ENCODE data around the gene FTCD.
"Not testable (repeated sequence)": the region's sequence is repeated elsewhere in the genome, so short reads cannot be mapped to it uniquely, and the experiment has no call there.

FTCD gene, protein sequence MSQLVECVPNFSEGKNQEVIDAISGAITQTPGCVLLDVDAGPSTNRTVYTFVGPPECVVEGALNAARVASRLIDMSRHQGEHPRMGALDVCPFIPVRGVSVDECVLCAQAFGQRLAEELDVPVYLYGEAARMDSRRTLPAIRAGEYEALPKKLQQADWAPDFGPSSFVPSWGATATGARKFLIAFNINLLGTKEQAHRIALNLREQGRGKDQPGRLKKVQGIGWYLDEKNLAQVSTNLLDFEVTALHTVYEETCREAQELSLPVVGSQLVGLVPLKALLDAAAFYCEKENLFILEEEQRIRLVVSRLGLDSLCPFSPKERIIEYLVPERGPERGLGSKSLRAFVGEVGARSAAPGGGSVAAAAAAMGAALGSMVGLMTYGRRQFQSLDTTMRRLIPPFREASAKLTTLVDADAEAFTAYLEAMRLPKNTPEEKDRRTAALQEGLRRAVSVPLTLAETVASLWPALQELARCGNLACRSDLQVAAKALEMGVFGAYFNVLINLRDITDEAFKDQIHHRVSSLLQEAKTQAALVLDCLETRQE

DNA sequence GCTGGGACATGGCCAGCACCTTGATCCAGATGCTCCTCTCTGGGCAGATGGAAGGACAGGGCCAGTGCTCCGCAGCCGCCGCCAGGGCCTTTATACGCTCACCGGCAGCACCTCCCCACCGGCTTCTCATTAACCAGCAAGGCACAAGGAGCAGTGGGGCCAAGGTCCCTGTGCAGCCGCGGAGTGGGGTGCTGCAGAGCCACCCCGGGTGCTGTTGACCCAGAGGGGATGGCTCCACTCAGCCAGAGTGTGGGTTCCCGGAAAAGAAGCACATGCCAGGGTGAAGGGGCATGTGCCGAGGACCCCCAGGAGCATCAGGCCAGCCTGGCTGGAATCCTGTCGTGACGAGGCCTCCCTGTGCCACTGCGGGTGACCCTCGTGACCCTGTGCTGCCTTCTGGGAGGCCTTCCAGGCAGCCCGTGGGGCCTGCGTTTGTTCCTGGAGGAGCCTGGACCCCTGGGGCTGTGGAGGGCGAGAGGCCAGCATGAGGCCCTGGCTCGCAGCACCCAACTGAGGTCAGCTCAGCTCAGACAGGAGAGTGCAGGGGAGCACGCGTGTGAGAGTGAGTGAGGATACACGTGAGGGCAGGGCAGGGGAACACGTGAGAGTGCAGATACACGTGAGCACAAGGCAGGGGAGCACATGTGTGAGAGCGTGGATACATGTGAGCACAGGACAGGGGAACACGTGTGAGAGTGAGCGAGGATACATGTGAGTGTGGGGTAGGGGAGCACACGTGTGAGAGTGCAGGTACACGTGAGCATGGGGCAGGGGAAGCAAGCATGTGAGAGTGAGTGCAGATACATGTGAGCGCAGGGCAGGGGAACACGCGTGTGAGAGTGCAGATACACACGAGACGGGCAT is at the start of gene FTCD:
Gene FTCD, minus strand, starts transcription at position 66 of the 864 bp plus-strand sequence. Its CDS starts 56 bp downstream, at position 10.
- DNase-seq, result no peak

DNA sequence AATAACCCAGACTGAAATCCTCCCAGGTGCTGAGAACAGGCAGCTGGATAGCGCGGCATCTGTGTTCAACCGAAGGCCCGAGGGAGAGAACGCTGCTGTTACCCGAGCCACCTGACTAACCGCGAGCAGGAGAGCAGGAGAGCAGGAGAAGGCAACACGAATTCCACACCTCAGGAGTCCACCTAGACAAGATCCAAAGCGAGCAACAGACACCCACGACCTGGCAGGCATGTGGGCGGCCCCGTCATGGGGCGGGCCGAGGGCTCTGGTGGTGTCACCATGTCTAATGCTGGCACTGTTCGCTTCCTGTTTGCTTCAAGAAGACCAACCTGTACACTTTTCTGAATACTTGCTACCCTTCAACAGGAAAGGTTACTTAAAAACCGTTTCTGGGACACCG is 49.8 kb upstream of the FTCD start:
- DNase-seq, result no peak

DNA sequence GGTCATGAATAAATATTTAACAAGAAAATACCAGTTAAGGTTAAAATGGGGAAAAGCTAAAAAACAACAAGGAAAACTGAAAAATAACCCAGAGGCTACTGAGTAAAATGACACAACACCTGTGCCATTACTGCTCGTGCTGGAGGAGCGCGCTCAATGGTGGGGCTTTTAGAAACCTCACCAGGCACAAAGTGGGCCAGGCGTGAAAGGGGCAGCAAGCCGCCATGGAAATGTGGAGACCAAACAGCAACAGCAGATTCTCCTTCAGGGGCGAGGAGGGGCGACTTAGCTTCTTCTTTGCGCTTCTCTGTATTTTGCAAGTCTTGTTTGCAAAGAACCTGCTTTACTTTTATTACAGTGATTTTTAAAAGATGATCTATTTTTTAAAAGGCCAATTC is 47.8 kb upstream of the FTCD start:
- no peak for DNase-seq

DNA sequence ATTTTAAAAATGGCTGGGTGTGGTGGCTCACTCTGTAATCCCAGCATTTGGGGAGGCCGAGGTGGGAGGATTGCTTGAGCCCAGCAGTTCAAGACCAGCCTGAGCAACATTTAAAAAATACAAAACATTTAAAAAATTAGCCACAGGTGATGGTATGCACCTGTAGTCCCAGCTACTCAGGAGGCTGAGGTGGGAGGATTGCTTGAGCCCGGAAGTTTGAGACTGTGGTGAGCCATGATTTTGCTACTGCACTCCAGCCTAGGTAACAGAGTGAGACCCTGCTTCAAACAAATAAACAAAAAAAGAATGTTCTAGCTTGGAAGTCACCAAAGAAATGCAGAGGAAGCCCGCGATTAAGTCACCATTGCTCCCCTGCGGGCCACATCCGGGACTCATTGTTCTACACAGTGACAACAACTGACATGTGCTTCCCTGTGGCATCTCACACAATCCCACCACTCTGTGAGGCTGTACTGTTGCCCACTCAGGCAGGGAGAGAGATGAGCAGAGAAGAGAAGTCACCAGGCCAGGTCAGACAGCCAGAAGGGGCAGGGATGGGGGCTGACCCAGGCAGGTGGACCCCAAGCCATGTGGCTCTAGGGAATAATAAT is 47.3 kb upstream of the FTCD start:
- no peak for DNase-seq

DNA sequence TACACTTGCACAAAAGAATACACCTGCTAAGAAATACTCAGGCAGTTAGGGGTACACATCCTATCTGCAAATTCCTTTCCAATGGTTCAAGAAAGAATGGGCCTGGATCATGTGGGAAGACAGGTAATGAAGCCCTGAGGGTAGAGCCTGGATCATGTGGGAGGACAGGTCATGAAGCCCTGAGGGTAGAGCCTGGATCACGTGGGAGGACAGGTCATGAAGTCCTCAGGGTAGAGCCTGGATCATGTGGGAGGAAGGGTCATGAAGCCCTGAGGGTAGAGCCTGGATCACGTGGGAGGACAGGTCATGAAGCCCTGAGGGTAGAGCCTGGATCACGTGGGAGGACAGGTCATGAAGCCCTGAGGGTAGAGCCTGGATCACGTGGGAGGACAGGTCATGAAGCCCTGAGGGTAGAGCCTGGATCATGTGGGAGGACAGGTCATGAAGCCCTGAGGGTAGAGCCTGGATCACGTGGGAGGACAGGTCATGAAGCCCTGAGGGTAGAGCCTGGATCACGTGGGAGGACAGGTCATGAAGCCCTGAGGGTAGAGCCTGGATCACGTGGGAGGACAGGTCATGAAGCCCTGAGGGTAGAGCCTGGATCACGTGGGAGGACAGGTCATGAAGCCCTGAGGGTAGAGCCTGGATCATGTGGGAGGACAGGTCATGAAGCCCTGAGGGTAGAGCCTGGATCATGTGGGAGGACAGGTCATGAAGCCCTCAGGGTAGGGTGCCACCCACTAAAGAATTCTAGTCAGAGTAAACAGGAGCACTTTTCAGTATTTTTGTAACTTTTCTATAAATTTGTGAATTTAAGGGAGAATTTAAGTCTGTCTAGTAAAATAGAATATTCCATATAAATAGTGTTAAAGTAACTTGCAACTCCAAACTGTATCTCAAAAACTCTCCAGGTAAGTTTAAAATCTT is 45.8 kb upstream of the FTCD start:
- not testable (repeated sequence) for DNase-seq

DNA sequence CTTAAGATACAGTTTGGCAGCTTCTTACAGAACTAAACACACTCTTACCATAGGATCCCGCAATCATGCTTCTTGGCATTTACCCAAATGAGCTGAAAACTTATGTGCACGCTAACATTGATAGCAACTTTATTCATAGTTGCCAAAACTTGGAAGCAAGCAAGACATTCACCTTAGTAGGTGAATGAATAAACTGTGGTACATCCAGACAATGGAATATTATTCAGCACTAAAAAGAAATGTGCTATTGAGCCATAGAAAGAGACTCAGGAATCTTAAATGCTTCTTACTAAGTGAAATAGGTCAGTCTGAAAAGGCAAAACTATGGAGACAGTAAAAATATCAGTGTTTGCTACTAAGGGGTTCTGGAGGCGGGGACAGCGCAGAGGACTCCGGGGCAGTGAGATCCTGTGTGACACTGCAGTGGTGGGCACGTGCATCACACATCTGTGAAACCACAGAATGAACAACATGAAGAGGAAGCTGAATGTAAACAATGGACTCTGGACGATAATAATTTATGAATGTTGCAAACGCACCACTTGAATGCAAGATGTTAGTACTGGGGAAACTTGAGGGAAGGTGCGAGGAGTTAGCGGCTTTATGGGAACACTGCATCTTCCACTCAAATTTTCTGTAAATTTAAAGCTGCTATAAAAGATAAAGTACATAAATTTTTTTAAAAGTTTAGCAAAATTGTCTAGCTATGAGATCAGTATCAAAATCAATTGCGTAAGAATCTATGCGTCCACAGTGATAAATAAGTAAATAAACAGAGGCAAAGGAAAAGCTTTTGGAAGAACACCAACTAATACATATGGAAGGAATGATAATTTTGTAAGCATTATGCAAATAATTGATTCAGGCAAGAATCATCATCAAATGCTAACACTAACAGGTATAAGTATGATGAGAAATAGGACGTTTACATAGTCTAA is 44.3 kb upstream of the FTCD start:
- DNase-seq, result no peak

DNA sequence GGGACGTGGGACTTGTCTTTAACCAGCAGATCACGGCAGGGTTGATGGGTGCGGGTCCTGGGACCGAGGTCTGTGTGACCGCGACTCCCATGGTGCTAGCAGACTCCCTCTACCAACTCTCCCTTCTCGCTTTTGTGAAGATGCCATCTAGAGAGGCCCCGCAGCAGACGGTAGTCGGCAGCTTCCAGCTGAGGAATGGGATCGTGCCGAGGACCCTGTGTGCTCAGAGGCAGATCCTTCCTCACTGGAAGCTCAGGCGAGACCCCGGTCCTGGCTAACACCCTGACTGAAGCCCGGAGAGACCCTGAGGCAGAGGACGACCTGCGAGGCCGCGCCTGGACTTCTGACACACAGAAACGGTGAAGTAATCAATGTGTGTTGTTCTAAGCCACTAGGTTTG is 41.4 kb upstream of the FTCD start:
- DNase-seq, result no peak

DNA sequence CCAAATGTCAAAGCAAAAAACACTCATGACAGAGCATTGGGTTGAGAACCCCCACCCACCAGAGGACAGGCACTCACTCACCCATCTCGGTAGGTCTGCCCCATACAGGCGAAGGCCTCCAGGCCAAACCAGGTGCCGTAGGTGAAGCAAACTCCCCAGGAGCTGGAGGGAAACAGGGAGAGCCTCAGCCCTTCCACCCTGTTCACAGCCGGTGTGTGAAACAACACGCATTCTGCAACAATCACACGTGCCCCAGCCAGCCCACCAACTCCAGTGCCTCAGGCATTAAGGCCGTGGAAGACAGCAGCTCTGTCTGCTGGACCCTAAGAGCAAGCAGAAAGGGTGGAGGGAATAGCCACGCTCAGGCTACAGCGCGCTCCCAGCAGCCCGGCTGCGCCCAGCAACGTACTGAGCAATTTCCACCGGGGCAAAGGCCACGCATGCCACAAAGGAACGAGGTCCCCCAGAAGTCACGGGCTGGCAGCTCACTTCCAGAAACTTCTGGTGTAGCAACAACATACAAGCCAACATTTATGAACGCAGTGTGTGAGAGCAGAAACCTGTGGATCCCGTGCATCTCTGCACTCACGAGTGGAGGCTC is 40.3 kb upstream of the FTCD start:
- DNase-seq, result no peak

DNA sequence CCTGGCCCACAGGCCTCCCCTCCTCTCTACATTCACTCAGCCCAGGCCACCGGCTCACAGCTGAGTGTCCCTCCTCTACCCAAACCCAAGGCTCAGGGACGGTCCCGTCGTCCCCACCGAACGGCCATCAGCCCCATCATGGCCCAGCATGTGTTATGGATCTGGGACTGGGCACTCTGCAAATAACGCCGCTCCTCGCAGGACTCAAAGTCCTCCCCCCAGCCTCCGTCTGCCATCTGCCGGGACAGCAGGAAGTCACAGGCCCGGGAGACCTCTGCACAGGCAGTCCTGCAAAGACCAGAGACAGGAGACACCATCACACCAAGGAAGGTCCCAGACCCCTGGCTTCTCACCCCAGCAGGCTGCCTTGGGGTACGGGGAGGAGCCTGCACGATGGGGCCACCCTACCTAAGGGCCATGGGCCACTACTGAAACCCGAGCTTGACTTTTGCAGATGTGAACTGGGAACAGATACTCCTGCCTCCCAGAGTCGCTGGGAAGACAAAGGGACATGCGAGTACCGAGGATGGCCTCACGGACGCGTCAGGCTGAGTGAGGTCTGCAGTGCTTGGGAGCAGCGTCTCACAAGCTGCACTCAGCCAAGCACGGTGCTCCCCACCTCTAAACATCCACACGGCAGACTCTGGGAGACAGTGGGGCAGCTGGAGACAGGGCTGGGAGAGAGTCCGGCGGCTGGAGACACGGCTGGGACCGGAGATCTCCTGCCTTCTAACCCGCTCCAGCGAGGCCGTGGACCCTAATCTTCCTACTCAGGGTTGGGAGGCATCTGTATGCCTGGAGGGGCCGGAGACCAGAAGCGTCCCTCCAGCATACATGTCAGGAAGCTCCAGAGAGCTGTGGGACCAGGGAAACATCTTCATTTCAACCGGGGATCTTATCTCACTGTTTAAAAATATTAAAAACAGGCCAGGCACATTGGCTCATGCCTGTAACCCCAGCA is 39.3 kb upstream of the FTCD start:
- no peak for DNase-seq

DNA sequence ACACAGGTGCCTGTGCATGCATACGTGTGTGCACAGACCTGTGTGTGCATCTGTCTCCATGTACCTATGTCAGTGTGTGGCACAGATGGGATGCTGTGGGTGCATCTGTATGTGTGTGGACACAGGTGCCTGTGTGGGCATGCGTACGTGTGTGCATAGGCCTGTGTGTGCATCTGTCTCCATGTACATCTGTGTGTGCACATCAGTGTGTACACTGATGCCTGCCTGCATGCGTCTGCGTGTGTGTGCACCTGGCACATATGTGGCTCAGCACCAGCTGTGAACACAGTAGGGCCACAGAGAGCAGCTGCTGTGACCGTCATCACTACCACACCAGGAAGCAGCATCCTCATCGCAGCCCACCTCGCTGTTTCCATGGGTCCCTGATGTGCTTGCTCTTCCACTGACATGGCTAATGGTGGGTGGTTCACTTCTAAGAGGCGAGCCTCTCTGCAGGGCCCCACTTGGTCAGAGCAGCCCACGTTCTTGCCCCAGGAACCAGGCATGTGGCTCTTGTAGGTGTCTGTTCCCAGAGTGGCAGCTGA is 38.5 kb upstream of the FTCD start:
- DNase-seq, result no peak

DNA sequence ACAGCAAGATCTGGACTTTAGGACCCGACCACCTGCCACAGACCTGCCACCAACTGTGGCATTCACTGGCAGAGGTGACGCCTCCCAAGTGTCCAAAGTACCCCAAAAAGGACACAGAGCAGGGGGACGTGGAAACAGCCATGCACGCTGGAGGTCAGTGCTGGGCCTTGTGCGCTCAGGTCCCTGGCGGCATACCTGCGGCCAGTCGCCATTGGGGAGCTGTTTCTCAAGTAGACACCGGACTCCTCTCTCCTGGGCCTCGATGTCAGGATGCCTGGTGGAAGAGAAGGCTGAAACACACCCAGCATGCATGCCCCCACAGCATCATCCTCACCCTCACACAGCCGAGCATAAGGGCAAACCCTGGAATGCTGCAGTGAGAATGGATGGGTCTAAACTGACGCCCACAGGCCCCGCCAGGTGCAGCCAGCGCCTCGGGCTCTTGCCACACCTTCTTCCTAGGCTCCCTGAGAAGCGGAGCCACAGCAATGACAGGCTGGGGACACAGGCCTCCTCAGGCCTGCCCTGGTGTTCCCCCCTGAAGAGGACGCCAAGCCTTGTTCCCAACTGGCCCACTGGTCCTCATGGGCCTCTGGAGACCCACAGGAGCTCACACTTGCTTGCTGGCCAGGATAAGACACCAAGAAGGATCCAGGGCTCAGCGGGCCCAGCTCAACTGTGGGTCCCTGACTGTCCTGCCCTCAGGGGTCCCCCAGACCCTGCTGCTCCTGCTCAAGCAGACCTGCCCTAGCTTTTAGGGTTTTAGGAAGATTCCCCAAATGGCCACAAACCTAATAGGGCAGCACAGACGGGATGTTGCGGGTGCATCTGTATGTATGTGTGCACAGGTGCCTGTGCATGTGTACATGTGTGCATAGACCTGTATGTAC is 36.6 kb upstream of the FTCD start:
- DNase-seq, result no peak

DNA sequence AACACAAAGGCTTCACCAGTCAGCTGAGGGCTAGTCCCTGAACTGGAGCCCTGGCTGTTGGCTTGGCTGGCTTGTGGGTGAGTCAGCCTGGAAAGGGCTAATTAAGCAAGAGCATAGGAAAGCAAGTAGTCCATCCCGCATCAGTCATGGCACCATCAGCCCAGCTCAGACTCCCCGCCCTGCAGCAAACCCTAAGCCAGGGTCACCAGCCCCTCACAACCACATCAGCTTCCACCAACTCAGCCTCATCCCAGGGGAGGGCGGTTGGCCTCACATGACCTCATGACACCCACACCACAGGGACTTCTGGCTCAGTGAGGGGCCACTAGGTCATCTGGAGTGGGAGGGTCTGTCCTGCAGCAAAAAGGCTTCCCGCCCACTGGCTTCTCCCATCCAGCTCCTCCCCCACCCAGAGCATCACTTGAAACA is 35.9 kb upstream of the FTCD start:
- peak; percentile 63 for DNase-seq

DNA sequence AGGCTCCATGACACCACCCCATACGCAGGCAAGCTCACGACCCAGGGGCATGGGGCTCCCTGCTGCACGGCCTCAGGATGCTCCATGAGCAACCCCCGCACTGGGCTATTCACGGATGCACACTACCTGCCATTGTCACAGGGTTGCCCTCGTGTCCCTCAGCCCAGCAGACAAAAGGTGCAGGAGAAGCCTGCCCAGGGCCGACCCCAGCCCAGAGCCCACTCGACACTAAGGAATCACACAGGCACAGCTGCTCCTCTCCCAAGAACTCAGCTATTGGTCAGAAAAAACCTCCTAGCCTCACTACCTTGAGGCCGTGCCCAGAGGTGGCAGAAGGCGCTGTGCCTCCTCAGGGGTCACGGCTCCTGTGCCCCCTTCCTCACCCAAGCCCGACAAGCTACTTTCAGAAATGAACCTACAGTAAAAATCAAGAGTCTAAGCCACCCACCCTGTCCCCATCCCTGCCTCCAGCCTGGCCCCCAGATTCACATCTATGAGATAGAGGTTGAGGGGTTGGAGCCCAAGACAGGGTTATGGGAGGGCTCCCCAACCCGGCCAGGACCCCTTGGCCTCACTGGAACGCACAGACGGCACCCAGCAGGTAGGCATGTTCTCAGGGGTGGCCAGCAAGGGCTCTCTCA is 35.2 kb upstream of the FTCD start:
- DNase-seq, result no peak

DNA sequence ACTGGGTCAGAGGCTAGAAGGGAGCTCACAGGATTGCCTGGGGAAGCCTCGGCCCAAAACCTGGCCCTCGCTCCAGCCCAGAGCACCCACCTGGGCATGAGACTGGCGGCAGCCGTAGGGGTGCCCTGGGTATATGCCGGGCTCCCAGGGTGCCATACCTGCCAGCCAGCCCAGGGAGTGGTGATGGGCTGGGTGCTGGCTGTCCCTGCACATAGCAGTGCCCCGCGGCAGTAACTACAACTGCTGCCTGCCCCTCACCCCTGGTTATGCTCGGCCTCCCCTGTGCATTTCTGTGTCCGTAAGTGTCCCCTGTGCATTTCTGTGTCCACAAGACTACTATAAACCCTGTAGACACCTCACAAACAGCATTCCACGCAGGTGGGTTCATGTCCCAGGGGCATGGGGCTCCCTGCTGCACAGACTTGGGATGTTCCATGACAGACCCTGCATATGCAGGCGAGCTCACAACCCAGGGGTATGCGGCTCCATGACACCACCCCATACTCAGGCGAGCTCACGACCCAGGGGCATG is 34.6 kb upstream of the FTCD start:
- DNase-seq, result no peak

DNA sequence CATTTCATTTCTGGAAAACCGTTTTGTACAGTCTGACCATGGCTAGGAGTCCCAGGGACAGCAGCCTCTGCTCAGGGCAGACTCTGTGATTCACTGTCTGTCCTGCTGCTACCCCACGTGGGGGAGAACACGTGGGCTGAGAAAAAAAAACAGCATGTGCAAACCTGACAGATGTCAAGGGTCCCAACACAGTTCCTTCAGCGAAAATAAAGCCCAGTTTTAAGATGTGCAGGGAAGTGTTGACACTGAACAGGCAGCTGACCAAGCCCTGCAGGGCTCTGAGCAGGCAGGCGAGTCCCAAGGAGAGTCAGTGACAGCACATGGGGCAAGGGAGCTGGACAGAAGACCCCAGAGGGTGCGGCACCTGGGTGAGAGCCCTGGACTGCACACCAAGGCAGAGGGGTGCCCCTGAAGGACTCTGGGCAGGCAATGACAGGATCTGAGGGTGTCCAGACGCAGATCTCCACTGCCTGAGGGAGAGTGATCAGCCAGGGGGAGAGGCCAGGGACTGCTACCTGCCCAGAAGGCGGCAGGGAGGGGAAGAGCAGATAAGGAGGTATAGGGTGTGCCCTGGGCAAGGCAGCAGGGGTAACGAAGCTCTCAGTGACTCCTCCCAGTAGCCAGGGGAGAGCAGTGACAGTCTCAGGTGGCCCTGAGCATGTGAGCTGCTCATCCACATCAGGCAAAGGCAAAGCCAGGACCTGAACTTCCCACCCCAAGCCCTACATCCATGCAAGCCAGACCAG is 34.0 kb upstream of the FTCD start:
- DNase-seq, result no peak

Data from amniotic stem cell (primary cell).